Motor neuron (in vitro differentiated cells): Measurements from ENCODE around the gene FAM168B. TPM values are rescaled to one million over a fixed set of nuclear protein-coding genes. Genes with fewer than 3 reads are reported as not detected.

Experiments
- ATAC-seq, 8 experiments: fragments of 200-7000 bp; cut with Tn5 transposase; replicated peaks in 6 of 8; 2 replicates each; pipeline ENCODE4 v1.8.0; 2021; ENCODE audit warnings: mild to moderate bottlenecking in 8 of 8, moderate library complexity in 8 of 8
- H3K27ac ChIP-seq, 2 donors: fragments of 250-450 bp; sonication (Bioruptor Pico); 2 replicates each; pipeline ENCODE4 v1.9.0; 2021; ENCODE audit warnings: antibody characterized with exemption in 2 of 2, mild to moderate bottlenecking in 2 of 2, moderate library complexity in 1 of 2
- H3K4me1 ChIP-seq, 2 donors: fragments of 250-450 bp; sonication (Bioruptor Pico); replicated peaks in 1 of 2; 2 replicates each; pipeline ENCODE4 v1.6.1; 2021; ENCODE audit warnings: antibody characterized with exemption in 2 of 2, mild to moderate bottlenecking in 2 of 2, moderate library complexity in 1 of 2
- H3K4me3 ChIP-seq, 5 donors: fragments of 250-450 bp; sonication (Bioruptor Pico); 2 replicates each; pipeline ENCODE4 v1.9.0; 2021; ENCODE audit warnings: antibody characterized with exemption in 5 of 5, mild to moderate bottlenecking in 5 of 5, moderate library complexity in 4 of 5
- WGBS, 10 experiments: fragments of 450-650 bp; shearing (Covaris generic); methylation state at CpG; one replicate each; pipeline ENCODE4 v1.0.0; 2022; 5-methylcytosine and 5-hydroxymethylcytosine counted together
- in situ Hi-C, 9 experiments: fragments of 400-800 bp; cut with MboI; loops; one replicate each; pipeline ENCODE4 v1.15.0; 2021; ENCODE audit warnings: low sequenced_read_pairs in 9 of 9, low pct_unique_long_range_greater_than_20kb in 2 of 9; ENCODE audit not compliant: unreplicated experiment in 9 of 9
- total RNA-seq, 8 experiments: library from RNA; unstranded; fragments of 300-600 nt; gene quantifications; 2 replicates each; pipeline versions ENCODE4 v1.2.3 to v1.2.4, GENCODE V29; 2022

FAM168B gene
- total RNA-seq, 8 experiments from 2014 or later = 43.6 to 100 (median 70.4) TPM

DNA sequence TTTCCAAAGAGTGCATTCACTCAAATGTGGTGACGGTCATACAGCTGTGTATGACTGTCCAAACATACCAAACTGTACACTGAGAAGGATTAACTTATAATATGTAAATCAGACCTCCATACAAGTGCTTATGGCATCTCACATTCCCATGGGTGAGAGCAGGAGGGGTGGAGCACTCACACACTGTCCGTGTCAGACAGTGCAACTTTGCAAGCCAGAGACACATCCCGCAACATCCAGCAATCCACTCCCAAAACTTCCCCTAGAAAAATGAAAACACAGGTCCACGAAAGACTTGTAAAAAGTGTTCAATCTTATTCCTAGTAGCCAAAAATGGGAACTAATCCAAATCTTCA lies 36.4 kb downstream of the FAM168B start:
- Histone ChIP-seq H3K4me1 (no peaks in the 10 kb centered on the region), H3K27ac (no peak overlapping the region), H3K4me3 (no peak overlapping the region)
- peak in 3 of 8 experiments; percentile 76 to 91 (median 77) for ATAC-seq
- in situ Hi-C loops = no loop called here
- WGBS, 10 experiments = 60 to 100% (median 90%) methylated on average over 1 to 4 of the region's 4 CpGs; no CpG with 5 or more reads in 2 of the 10 experiments

DNA sequence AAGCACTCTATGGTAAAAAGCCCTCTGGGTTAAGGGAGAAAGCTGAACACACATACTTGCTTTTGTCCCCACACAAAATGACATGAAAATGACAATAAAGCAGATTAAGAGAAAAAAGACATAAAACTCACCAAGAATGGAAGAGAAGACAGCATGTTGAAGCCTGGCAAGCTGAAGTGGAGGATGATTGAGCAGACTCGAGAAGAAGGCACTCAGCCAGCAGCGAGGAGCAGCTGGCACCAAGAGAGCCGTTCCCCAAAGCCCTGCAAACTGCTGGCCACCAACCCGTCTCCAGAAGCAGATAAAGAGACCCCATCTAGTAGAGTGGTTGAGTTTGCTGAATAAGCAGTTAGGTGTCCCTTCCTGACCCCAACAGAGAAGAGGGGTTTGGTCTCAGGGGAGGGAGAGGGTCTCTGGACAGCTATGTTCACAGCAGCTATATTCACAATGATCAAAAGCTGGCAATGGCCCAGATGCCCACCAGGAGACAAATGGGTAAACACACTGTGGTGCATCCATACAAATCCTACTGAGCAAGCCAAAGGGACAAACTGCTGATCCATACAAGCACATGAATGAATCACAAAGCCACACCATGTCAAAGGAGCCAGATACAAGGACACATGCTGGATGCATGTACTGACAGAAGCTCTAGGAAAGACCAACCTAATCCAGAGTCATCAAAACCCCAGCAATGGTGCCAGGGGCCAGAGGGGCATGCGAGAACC lies 36.9 kb downstream of the FAM168B start:
- Histone ChIP-seq H3K4me1 (no peaks in the 10 kb centered on the region), H3K27ac (no peak overlapping the region), H3K4me3 (no peak overlapping the region)
- 84 to 92% methylated on average over 3 to 5 of the region's 5 CpGs; no CpG with 5 or more reads in 8 of the 10 experiments for WGBS, 10 experiments
- ATAC-seq = peak in 2 of 8 experiments; percentile 37 to 40
- in situ Hi-C loops = no loop called here

DNA sequence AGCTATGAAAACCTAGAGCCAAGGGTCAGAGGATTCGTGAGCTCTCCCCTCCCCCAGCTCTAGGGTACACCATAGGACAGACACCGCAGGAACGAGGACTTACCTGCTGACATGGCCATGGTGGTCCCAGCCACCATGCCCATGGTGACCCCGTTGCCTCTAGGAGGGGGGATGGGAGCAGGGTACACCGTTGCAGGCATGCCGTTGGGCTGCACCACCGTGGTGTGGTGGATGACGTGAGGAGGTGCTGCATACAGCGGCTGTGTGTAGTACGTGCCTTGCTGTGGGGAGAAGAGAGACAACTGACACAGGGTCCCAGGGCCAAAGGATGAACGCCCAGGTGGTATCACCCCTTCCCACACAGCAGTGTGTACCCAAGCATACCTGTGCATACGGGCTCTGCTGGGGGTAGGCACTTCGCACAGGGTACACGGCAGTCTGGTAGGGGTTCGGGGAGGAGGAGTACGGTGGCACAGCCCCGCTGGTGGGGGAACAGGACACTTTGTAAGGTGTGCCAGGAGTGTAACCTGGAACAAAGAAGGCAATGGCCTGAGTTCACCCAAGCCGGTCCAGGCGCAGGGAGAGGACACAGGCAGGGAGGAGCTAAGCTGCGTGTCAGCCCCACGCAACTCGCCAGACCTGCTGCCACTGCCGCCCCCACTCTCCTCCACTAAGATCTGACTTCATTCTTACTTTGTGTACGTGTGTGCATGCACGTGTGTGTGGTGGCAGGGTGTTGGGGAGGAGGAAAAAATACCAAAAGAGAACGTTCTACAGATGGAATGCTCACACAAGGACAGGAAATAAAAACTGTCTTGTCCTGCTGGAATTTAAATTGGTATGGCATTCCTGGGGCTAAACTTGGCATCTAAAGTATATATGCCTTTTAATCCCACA lies 37.8 kb downstream of the FAM168B start:
- 70 to 100% (median 93%) methylated on average over 2 to 8 of the region's 26 CpGs; no CpG with 5 or more reads in 3 of the 10 experiments for WGBS, 10 experiments
- H3K4me1 ChIP-seq = no peaks in the 10 kb centered on the region
- ATAC-seq = peak in 2 of 8 experiments; percentile 10 to 17
- in situ Hi-C loops = no loop called here
- H3K4me3 ChIP-seq = no peak overlapping the region
- no peak overlapping the region for H3K27ac ChIP-seq

DNA sequence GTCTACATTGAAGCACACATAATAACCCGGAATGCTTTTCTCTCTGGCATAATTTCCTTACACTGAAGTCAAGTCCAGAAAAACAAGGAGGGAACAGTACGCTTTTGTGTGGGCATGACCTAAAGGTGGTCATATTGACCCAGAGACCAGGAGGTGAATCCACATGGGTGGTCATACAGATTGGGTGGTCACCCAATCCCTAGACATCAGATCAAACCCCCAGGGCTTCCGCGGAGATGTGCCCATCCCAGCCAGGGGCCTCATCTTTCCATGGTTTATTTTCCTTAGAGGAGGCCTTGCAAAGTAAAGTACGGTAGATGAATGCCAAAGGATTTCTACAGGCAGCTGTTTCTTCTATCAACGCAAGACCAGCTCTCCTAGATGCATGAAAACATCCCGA lies 38.8 kb downstream of the FAM168B start:
- H3K4me3 ChIP-seq = no peak overlapping the region
- WGBS, 10 experiments = 92 to 100% (median 100%) methylated on average over 2 to 4 of the region's 7 CpGs; no CpG with 5 or more reads in 5 of the 10 experiments
- no peak for ATAC-seq
- no peaks in the 10 kb centered on the region for H3K4me1 ChIP-seq
- in situ Hi-C loops = no loop called here
- H3K27ac ChIP-seq = no peak overlapping the region

DNA sequence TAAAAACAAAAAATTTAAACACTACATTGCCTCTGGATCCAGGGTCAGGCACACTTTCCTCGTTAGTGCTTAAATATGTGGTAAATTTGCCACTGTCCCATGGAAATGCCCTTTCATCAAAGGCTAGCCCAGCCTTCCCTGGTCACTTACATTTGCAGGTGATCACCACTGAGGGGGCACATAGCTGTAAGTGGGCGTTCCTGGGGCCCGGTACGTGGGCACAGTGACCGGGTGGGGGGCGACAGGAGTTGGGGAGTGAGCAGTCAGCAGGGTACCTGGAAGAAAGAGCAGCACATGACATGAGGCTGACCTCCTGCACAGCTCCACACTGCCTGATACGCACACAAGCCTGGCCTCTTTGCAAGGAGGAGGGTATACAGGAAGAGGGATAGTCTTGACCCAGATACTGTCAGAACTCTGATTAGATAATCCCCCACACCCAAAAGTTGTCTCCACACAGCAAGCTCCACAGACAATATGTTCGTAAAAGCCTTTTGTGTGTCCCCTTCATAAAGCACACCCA lies 40.5 kb downstream of the FAM168B start:
- in situ Hi-C loops = no loop called here
- ATAC-seq = no peak
- Histone ChIP-seq H3K4me3 (no peak overlapping the region), H3K27ac (no peak overlapping the region), H3K4me1 (no peaks in the 10 kb centered on the region)
- 80 to 100% (median 91%) methylated on average over 1 to 4 of the region's 8 CpGs; no CpG with 5 or more reads in 4 of the 10 experiments for WGBS, 10 experiments

DNA sequence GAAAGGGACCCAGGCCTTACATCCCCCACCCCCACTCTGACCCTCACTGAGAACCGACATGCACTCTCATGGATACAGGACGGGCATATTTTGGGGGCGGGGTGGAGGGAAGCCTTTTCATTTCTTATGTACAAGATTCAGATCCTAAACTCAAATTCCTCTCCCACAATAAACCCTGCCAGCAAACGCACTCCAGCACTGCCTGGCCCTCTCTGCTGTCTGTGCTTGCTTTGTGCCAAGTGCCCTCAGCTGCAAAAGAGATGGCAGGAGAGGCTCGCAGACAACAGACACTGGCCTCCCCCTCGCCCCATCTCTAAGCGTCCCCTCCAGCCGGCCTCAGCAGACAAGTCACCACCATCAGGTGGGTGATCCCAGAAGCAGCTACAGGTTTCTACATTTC lies 42.4 kb downstream of the FAM168B start:
- H3K4me3 ChIP-seq = no peak overlapping the region
- in situ Hi-C loops = no loop called here
- ATAC-seq = no peak
- no peaks in the 10 kb centered on the region for H3K4me1 ChIP-seq
- WGBS, 10 experiments = 80 to 100% (median 95%) methylated on average over 1 to 3 of the region's 8 CpGs; no CpG with 5 or more reads in 6 of the 10 experiments
- no peak overlapping the region for H3K27ac ChIP-seq

DNA sequence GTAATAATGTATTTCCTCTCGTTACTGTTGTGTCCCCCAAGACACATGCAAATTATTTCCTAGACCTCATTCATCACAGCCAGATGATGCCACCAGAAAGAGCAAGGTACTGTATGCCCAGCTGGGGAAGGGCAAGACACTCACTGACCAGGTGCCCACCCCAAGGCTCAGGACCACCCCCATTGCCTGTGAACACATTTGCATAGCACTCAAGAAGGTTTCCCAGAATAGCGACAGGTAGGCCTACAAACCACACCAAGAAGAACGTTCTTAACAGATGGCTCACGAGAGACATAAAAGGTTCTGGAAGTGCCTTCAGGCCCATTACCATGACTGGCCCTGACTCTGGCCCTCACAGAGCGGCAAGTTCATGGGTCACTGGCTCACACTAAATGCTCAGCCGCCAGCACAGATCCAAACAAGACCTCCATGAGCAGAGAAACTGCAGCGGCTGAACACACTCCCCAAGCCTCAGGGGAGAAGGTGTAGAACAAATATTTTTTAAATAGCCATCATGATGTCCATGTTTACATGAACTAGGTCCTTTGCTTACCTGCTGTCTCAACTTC lies 44.0 kb downstream of the FAM168B start:
- in situ Hi-C loops = no loop called here
- Histone ChIP-seq H3K27ac (no peak overlapping the region), H3K4me3 (no peak overlapping the region), H3K4me1 (no peaks in the 10 kb centered on the region)
- no peak for ATAC-seq
- 91 to 100% (median 97%) methylated on average over 1 to 5 of the region's 7 CpGs; no CpG with 5 or more reads in 3 of the 10 experiments for WGBS, 10 experiments

DNA sequence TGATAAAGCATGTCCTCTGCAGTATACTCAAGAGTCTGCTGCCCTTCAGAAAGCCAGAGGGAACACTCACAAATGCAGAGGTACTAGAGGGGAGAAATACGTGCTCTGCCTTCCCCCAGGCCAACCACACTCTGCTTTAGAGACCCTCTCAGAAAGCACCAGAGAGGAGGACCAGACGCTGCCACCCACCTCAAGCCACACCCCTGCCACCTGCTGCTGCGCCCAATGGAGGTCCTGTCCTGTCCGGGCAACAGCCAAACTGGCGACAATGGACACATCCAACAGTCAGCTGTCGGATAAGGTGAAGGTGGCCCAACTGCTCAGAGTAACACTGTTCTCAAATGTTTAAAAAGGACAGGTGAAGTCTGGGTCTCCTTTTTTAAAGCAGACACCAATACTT lies 44.6 kb downstream of the FAM168B start:
- WGBS, 10 experiments = 83 to 100% (median 95%) methylated on average over 1 to 4 of the region's 6 CpGs; no CpG with 5 or more reads in 6 of the 10 experiments
- no peak overlapping the region for H3K4me3 ChIP-seq
- no peak overlapping the region for H3K27ac ChIP-seq
- in situ Hi-C loops = no loop called here
- no peak for ATAC-seq
- H3K4me1 ChIP-seq = no peaks in the 10 kb centered on the region

DNA sequence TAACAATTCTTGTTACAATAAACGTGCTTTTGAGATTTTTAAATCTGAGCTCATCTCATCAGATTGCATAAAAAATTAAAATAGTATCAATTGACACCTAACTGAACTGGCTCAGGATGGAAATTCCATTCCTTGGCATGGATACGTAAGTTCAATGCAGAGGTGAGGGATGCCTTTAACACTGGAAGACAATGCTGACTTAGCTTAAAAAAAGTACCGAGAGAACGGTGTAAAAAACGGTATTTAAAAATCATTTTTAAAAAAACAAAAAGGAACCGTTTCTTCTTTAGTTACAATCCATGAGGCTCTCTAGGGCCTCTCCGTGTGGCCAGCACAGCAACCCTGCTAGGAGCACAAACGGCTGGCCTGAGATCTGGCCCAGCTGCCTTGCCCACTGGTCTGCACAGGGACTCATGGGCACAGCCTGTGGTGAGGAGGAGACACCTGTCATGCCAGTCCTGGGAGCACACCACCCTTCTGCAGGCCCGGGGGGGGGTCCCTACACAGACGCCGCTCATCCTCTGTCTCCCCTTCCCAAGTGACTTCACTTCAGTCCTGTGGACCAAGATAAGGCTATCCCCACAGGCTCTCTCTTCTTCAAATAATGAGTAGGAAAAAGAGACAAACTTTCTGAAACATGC lies 45.2 kb downstream of the FAM168B start:
- no peaks in the 10 kb centered on the region for H3K4me1 ChIP-seq
- ATAC-seq = no peak
- no peak overlapping the region for H3K27ac ChIP-seq
- no peak overlapping the region for H3K4me3 ChIP-seq
- 76 to 100% (median 90%) methylated on average over 1 to 10 of the region's 11 CpGs for WGBS, 10 experiments
- in situ Hi-C loops = no loop called here

DNA sequence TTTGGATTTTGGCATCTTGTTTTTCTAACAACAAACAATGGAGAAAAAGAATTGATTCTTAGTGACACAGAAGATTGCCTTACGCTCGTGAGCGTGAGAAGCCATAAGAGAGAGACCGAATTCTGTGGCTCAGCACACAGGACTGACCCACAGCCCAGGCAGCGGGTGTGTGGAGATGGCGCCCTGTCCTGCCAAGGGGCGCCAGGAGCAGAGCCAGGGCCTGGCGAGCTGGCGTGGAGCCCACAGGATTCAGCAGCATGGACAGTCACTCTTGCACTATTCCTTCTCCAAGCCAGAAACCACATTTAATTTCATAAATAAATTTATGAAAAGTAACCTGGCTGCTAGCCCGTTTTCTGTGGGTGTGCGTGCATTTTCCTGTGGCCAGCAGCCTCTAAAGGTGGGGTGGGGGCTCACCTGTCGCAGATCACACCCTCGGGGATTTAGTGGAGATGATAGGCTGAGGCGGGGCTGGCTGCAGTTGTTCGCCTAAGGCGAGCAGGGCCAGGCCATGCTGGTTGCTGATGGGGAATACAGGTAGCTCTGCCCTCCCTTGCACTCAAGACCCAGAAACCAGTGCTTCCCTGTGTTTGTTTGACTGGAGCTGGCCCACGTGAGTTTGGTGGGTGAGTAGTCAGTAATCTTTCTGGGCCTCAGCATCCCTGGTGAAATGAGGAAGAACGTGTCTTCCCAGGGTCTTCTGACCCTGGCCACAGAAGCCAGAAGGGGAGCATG lies 46.2 kb downstream of the FAM168B start:
- in situ Hi-C loops = no loop called here
- Histone ChIP-seq H3K27ac (no peak overlapping the region), H3K4me1 (no peaks in the 10 kb centered on the region), H3K4me3 (no peak overlapping the region)
- ATAC-seq = no peak
- 86 to 100% (median 100%) methylated on average over 1 to 10 of the region's 18 CpGs; no CpG with 5 or more reads in 2 of the 10 experiments for WGBS, 10 experiments

DNA sequence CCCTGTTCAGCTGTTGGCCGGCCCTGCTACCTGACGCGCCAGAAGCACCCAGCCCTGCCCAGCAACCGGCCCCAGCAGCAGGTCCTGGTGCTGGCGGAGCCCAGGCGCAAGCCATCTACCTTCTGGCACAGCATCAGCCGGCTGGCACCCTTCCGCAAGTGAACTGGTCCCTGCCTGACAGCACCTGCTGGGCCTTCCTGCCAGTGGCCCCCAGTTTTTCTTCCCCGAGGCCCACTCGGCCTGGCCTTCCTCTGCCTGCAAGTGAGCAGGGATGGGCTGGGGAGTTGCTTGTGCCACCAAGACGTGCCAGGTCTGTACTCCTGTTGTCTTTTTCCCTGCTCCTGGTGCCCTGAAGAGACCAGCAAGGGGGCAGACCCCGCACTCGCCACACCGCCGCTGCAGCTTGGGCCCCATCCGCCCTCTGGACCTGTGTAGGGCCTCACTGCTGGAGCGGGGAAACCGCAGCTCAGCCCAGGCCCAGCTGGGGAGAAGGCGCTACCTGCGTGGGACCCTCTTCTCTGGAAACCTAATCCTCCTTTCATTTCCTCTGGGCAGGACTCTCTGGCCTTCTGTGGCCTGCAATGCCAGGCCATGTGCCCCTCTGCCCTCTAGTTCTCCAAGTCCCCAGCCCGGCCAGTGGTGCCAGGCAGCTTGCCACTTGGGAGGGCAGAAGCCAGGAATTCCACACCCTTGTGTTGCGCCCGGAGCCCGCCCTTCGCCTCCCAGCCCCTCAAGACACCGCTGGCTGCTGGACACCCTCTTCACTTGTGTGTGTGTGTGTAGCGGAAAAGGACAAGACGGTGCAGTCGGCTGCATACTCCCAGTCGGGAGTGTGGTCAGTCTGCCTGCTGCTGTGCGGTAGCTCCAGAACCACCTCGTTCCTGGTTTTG lies 47.0 kb downstream of the FAM168B start:
- H3K4me1 ChIP-seq = no peaks in the 10 kb centered on the region
- WGBS, 10 experiments = 67 to 100% (median 98%) methylated on average over 2 to 11 of the region's 32 CpGs; no CpG with 5 or more reads in 4 of the 10 experiments
- H3K27ac ChIP-seq = no peak overlapping the region
- in situ Hi-C loops = no loop called here
- ATAC-seq = peak in 3 of 8 experiments; percentile 5 to 21 (median 7)
- no peak overlapping the region for H3K4me3 ChIP-seq
